KBM-7 (cell line): ENCODE results near the gene RNF126.
"Not testable (repeated sequence)": the region's sequence is repeated elsewhere in the genome, so short reads cannot be mapped to it uniquely, and the experiment has no call there.

Experiments
- DNase-seq: peaks from one replicate; pipeline ENCODE4 v3.0.0-alpha.2; 2015
- in situ Hi-C: fragments of 300-500 bp; cut with MboI; formaldehyde crosslinking; loops from 2 replicates; pipeline ENCODE4 v1.14.3; 2020; ENCODE audit warnings: low sequenced_read_pairs, low pct_unique_long_range_greater_than_20kb, mixed read lengths

RNF126 gene

DNA sequence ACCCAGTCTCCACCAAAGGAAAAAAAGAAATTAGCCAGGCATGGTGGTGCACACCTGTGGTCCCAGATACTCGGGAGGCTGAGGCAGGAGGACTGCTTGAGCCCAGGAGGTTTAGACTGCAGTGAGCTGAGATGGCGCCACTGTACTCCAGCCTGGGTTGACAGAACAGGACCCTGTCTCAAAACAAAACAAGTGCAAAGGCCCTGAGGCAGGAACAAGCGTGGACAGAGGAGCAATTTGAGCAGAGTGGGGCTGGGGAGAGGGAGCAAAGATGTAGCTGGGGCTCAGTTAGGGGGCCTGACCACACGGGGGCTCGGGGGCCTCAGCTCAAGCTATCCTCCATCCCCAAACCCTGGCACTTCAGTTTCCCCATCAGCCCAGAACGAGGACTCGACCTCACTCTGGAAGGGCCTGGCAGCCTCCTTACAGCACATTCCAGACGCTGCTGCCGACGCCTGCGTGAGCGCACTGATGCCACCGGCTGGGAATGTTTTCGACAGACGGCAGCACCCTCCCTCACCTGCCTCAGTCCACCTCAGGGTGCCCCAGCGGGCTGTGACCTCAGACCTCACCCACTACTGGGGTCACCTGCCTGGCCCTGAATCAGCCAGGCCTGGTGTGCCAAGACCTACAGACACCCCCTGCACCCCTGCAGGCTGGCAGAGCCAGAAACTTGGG lies 27.9 kb downstream of the RNF126 start:
- no peak for DNase-seq
- in situ Hi-C loops, result no loop called here

DNA sequence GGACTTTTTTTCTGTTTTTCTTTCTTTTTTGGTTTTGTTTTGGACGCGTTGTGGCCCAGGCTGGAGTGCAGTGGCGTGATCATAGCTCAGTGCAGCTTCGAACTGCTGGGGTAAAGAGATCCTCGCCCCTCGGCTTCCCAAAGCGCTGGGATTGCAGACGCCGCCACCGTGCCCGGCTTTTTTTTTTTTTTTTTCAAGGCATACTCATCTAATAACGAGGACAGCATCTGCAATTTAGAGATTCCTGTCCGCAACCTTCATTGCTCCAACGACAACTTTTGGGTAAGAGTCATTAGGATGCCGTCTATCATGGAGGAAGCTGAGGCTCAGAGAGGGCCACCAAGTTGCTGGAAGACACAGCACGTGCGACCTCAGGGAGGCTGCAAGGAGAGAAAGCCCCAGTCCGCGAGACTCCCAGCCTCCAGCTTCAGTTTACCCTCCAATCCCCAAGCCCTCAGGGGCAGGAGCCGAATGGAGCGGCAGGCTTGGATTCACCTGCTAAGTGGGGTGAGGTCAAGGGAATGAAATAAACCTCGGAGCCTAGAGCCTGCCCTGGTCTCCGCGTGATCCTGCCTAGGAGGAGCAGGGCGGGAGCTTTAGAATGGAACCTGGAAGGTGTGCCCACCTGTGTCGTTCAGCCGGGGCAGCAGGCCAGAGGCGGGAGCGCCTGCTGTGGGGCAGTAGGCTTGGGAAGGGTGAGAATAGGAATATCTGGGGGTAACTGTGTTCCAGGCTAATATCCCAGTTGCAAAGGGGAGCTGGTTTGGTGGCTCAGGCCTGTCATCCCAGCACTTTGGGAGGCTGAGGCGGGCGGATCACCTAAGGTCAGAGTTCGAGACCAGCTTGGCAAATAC lies 29.0 kb downstream of the RNF126 start:
- in situ Hi-C loops, result no loop called here
- no peak for DNase-seq

DNA sequence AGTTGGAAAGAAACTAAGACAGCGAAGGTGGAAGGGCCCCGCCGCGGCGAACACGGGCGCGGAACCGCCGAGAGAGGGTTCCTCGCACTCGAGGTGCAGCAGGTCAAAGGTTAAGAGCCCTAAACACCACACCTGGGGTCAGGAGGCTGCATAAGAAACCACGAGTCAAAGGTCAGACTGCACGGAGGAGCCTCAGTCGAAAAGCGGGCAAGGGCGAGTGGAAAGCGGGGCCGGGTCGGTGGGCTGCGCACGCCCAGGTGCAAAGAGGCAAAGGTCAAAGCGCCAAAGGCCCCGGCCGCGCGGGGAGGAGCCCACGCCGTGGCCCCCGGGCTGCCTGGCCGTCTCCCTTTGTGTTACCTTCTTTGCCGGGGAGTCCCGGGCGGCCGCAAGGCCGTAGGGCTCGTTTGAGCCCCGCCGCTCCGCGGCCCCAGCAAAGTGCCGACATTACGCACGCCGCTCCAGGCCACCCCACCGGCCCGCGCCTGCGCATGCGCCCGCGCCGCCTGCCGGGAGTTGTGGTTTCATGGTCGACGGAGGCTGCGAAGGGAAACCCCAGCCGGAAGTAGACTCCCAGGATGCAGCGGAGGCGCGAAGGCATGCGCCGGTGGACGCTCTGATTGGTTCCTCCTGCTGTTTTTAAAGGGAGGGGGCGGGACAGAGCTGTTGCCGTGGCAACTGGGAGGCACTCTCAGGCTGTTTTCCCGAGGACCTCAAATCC lies 29.8 kb downstream of the RNF126 start, which contains the start of gene POLRMT:
POLRMT (minus strand) TSS at position 470 of the 718 bp plus-strand sequence; CDS start at position 445, 25 bp downstream.
- in situ Hi-C loops, result no loop called here

DNA sequence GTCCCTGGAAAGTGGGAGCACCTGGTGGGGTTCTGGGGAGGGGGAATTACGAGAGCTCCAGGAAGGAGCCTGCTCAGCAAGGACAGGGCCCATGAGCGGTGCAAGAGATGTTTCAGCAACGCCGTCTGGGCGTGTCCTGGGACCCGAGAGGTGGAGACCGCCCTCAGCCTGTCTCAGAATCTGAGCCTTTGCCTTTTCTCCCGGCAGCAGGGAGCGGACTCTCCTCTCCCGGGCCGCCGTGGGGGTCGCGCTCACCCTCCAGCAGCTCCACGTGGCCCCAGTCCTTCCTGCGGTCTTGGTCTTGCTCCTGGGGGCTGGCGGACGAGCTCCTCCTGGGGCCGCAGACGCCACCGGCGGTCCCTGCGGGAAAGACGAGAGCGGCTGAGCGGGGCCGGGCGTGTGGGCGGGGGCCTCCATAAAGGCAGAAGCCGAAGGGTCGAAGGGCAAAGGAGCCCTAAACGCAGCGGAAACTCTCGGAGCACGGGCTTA lies 30.4 kb downstream of the RNF126 start:
- DNase-seq, result peak; percentile 58
- in situ Hi-C loops, result no loop called here

More for the DNA sequence above, 29.8 kb downstream of the RNF126 start, which contains the start of gene POLRMT:
- DNase-seq, result peak; percentile 98

DNA sequence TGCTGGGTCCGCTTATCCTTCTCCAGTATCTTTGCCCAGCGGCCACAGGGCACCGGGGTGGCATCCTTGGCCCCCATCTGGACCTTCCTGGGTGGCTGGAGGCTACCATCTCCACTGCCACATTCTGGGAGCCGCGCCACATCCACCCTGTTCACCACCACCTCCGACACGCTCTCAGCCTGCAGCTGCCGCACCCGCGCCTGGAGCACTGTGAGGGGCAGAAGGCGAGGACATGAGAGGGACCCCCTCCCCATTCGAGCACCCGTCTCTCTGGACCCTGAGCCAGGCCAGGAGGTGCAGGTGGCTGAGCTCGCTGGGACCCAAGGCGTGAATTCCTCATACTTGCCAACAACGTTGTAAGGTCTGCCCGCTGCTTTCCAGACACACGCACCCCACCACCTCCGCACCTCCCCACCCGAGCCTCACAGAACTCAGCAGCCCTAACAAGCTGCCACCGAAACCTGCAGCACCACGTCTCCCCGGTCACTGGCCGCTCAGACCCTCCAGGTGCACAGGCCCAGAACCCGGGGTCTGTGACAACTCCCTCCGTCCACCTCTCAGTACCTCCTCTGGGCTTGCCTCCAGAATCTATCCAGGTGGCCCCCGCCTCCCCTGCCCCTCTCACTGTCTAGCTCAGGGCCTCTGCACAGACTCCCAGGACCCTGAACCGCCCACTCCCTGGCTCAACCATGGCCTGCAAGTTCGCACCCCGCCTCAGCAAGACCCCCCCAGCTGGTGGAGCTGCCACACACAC lies 32.9 kb downstream of the RNF126 start:
- DNase-seq, result no peak

DNA sequence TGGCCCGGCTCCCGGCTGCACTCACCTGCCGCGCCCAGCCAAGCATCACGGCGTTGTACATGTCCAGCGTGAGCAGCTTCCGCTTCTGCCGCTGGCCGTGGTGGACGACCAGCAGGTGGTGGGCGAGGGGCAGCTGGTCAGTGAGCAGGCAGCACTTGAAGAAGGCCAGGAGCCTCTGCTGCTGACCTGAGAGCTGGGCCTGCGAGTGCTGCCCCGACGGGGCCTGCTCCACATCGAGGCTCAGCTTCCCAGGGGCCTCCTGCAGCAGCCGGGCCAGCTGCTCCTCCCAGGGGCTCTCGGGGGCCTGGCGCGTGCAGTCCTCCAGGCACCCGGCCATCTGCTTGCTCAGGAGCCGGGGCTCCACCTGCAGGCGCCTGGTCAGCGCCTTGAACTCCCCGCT lies 33.5 kb downstream of the RNF126 start:
- DNase-seq, in situ Hi-C loops: not testable (repeated sequence)

More for the DNA sequence above, 32.9 kb downstream of the RNF126 start:
- in situ Hi-C loops, result no loop called here

DNA sequence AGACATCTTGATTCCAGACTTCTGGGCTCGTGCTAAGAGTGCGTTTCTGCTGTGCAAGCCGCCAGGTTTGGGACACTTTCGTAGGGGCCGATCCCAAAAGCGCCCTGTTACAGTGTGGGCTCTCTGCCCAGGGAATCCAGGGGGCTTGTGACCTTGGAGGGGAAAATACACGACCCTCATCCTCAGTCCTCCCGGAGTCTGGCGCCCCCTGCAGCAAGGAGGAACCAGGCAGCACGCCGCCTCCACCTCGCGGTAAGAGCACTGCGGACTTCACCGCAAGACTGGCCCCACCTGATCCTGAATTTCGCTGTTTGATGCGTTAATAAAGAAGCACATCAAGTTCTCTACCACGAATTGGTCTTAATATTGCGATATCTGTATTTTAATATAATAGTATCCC lies 34.8 kb downstream of the RNF126 start:
- in situ Hi-C loops, result no loop called here
- DNase-seq, result no peak

DNA sequence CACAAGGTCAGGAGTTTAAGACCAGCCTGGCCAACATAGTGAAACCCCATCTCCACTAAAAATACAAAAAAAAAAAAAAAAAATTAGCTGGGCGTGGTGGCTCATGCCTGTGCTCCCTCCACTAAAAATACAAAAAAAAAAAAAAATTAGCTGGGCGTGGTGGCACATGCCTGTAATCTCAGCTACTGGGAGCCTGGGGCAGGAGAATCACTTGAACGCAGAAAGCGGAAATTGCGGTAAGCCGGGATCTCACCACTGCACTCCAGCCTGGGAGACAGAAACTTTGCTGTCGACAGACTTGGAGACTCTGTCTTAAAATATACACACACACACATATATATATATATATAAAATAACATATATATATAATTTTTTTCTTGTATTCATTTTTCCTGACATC lies 36.4 kb downstream of the RNF126 start:
- DNase-seq, in situ Hi-C loops: not testable (repeated sequence)

DNA sequence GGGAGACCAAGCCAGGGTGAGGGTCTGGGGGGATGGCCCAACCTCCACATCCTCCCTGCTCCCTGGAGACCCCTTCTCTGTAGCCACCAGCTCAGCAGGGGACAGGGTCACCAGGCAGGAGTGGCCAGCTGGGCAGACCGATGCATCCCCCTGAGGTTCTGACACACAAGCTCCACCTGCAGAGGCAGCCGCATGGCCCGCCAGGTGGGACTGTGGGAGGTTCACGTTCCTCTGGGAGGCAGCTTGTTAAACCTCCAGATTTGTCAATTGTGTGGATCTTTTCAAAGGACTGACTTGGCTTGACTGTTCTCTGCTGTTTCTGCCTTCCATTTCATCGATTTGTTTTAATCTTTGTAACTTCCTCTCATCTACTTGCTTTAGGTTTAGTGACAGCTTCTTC lies 37.8 kb downstream of the RNF126 start:
- no peak for DNase-seq
- in situ Hi-C loops, result no loop called here

DNA sequence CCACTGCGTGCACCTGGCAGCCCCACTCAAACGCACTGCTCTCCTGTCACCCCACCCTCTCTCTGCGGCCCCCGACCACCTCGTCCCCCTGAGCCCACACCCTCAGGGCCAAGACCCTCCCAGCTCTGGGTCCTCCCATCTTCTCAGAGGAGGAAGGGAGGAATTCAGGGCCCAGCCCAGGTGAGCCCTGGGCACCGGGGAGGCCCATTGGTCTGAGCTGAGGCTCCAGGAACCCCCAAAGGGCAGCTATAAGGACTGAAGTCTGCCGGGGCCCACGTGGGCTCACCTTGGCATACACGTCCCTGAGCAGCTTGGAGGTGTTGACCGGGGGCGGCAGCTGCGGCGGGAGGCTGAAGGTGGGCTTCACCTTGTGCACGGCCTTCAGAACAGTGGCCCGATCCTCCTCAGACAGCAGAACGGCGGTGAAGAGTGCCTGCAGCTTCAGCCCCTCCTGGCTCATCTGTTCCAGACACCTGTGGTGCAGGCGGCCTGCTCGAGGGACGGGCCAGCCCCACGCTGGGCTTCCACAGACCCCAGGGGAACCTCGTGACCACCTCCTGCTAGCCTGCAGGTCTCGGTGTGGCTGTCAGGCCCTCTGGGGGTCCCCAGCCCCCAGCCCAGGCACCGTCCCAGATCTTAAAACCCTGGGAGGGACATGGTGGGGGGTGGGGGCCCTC lies 38.4 kb downstream of the RNF126 start:
- no peak for DNase-seq
- in situ Hi-C loops, result no loop called here

DNA sequence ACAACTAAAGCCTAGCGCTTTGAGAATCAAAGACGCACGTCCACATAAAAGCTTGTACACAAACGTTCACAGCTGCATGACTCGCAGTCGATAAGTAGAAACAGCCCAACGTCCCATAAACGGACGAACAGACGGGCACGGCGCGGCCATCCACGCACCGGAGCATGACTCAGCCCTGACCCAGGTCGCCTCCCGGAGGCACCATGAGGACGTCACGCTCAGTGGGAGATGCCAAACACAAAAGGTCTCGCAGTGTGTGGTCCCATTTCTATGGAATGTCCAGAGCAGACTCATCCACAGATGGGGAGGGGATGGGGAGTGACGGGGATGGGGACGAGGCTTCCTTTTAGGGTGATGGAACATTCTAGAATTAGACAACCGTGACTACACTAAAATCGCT lies 39.0 kb downstream of the RNF126 start:
- in situ Hi-C loops, result no loop called here
- no peak for DNase-seq

DNA sequence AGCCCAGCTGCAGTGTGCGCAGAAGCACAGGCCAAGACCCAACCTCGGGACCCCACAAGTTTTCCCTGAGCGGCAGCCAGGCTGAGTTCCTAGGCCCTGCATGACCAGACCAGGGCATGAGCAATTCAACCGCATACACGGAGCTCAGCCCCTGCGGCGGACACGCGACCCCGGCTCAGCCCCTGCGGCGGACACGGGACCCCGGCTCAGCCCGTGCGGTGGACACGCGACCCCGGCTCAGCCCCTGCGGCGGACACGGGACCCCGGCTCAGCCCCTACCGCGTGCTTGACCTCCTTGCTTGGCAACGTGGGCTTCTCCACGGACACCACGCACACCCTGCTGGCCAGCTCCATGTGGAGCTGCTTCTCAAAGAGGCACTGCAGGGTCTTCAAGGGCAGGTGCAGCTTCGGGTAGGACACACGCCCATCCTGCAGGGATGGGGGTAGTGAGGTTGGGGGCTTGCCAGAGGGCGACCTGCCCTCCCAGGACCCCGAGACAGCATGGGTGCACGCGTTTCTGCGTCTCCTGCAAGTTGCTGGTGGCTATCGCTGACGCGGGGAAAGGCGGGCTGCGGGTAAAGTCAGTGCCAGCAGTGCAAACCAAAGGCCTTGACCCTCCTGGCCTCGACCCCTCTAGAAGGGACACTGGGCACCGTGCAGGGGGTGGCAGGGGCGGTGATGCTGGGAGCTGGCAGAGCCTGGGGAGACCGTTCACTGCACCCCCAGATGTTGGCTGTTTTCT lies 39.7 kb downstream of the RNF126 start:
- in situ Hi-C loops, result no loop called here
- DNase-seq, result no peak

DNA sequence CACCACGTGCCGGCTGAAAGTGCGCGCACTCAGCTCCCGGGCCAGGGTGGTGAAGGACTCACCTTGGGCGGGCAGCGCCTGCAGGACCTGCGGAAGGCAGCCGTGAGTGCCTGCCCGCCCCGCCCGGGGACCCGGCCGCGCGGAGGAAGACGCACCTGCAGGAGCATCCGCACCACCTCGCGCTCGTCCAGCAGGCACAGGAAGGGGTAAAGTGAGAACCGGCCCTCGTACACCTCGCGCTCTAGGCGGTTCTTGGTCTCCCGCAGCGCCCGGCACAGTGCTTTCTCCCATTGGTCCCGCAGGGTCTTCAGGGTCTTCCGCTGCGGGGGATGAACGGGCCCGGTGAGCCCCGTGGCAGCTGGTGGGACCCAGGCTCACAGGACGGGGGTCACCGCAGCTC lies 40.3 kb downstream of the RNF126 start:
- DNase-seq, result no peak
- in situ Hi-C loops, result no loop called here

DNA sequence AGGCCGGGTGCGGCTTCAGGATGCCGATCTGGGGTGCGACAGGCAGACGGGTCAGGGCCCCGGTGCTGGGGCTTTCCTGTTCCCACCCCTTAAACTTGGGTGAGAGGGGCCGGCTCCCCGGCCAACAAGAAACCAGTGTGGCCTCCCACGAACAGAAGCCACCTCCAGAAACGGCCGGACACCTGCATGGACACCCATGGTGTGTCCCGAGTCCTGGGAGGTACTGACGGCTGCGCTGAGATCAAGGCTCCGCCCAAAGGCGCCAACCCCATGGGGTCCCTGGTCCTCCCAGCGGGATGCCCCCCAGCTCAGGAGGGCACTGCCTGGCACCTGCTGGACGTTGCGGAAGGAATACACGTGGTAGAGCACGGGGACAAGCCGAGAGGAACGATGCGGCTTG lies 41.2 kb downstream of the RNF126 start:
- no peak for DNase-seq
- in situ Hi-C loops, result no loop called here

DNA sequence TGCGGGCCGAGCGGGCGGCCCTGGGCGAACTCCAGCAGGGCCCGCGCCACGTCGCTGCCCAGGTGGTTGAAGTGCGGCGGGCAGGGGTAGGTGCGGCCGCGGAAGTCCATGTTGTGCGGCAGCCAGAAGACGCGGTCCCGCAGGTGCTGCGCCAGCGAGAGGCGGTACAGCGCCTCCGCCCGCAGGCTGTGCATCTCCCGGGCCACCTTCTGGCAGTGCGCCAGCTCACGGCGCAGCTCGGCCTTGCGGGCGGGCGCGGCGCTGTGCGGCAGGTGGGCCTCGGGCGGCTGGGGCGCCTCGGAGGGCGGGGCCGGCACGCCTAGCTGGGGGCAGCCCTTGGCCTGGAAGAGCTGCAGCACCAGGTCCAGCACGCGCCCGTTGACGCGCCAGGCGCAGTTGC lies 41.8 kb downstream of the RNF126 start:
- DNase-seq, in situ Hi-C loops: not testable (repeated sequence)

DNA sequence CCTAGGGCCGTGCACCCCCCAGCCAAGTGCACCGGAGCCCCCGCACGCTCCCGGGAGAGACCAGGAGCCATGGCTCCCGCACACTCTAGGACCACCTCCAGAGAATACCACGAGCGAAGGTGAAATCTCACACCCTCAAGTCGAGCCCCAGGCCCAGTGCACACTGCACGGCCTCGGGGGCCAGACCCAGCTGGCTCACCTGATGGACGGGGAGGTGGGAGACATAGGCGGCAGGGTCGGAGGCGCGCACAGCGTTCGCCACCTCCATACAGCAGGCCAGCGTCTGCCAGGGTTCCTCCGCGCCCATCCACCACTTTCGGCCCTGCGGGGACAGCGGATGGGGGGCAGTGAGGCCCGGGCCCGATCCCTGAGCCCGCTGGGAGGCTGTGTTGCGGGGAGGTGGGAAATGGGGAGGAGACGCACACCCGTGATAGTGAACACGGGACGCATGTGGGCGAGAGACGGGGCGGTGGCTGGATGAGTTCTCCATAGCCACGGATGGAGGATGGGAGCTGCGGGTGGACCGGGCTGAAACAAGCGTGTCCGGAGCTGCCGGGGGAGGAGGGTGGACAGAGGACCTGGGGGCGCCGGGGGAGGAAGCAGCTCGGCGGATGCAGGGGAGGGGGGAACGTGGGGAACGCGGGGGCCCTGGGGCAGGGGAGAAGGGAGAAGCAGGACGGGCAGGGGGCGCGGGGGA lies 42.7 kb downstream of the RNF126 start:
- DNase-seq, result no peak

DNA sequence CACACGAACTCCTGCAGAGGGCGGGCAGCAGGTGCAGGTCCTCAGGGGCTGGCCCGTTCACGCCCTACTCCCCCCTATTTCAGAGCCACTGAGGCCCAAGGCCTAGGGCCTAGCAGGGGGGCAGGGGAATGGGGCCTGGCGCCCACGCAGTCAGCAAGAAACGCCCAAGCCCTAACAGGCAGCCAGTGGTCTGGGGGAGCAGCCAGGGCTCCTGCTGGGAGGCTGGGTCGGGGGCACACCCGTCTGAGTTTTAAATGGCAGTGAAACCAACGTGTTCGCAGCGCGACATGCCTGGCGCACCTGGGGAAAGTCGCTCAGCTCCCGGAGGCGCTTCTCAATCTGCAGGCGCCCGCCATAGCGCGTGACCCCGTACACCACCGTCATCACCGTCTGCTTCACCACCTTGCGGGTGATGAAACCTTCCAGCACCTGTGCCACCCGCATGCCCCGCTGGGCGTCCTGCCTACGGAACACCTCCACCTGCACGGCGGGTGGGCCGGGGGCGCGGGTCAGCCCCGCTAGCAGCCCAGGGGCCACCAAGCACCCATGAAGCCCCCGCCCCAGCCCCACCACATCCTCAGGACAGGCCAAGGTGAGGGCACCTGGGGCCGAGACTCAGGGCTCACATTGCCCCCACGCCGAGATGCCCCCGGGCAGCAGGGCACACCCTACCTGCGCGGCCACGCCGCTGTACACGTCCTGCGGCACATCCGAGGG lies 43.6 kb downstream of the RNF126 start:
- DNase-seq, result no peak

More for the DNA sequence above, 42.7 kb downstream of the RNF126 start:
- in situ Hi-C loops, result no loop called here

More for the DNA sequence above, 43.6 kb downstream of the RNF126 start:
- in situ Hi-C loops, result no loop called here
